MV-4-11 (cell line): ENCODE measurements around the gene RNASEH2A.
"Not testable (repeated sequence)": the region's sequence is repeated elsewhere in the genome, so short reads cannot be mapped to it uniquely, and the experiment has no call there.

Experiments
- DNase-seq: peaks from one replicate; lab custom pipeline; 2025; lab: John Stamatoyannopoulos, UW

RNASEH2A gene

DNA sequence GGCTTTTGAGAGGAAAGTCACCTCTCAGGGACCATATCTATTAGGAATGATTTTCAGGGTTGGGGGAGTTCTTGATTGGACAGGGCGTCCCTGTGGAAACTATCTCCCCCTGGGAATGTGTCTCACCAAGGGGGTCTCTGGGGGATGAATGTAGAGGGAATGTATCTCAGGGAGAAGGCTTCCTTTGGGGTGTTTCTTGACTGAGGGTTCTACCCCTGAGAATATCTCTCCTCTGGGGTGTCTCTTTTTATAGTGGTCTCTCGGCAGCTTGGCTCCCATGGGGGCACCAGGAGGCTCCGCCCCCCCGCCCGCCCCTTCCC is 27.0 kb downstream of the RNASEH2A start:
- DNase-seq: no peak

DNA sequence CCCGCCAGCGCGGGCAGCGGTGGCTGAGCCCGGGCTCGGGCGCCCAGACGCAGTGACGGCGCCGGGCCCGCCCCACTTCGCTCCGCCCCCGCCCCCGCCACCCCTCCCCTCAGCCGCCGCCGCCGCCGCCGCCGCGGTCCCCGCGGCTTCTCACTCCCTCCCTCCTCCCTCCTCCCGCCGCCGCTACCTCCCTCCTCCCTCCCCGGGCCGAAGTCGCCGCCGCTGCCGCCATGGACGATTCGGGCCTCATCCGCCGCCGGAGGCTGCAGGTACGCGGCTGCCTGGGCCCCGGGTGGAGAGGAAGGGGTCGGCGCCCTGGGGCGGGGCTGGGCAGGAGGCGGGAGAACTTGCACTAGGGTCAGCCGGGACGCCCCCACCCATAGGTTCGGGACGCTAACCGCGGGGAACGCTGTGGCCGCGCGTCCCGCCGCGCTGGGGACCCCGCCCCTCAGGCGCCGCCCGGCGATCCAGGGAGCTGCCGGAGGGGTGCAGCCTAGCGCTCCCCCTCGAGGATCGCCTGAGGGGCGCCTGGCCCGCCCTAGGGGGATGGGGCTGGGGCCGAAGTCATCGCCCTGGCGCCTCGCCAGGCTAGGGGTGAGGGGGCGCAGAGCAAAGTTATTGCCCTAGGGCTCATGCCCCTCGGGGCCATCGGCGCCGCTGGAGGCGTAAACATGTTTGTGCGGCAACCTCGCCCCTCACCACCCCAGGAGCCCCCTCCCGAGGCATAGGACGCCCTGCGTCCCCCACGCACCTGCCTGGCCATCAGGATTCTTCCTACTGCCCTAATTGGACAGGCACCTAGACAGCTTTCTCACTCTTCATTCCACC is 27.6 kb downstream of the RNASEH2A start:
- DNase-seq: no peak

- no peak for DNase-seq
Measured at GRCh38 chr19:12834566-12834943, 28.2 kb downstream of the RNASEH2A start, which contains the start of gene RTBDN. Gene RTBDN, minus strand, starts transcription at chr19:12834579. Its CDS starts 4,600 bp downstream, at chr19:12829979.

DNA sequence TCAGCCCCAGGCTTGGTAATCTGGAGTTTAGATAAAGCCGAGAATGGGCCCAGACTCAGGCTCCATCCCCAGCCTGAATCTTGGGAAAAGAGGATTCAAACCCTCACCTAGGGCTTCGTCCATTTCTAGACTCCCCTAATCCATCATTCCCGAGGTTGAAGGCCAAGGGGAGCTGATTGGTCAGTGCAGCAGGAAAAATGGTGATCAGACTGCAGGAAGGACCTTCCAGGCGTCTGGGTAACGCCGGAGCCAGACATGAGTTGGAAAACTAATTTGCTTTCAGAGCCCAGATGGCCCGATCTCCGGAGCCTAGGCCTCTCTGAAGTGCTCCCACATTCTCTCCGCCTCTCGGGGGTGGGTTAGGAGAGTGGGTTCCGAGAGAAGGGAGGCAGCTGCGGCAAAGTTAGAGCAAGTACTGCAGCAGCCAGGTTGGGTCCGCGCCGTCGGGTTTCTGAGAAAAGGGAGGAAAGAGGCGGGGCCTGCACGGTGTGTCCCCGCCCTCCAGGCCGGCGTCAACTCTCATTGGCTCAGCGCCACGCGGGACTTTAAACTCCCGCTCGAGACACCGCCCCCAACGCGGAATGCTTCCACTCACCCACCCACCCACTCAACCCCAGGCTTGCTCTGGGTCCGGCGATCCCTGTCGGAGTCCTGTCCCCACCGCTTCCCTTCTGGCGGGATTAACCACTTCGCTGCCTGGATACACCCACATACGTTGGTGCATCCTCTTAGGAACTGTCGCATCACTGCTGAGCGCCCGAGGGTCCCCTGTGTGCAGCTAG is 28.8 kb downstream of the RNASEH2A start:
- DNase-seq: no peak

GRCh38 chr19:12836529-12836863 is 30.1 kb downstream of the RNASEH2A start:
- DNase-seq: no peak

DNA sequence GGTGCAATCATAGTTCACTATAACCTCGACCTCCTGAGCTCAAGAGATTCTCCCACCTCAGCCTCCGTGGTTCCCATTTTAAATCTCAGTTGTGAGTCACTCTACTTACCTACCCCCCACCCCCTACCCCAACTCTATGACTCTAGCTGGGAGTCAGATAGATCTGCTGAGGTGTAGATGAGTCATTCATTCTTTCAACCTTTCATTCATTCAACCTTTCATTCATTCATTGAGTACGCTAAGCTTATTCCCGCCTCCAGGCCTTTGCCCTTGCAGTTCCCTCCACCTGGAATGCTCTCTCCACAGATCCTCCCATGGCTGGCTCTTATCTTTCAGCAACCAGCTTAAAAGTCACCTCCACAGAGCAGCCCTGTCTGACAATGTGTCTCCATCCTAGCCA is 30.8 kb downstream of the RNASEH2A start:
- no peak for DNase-seq

- peak; percentile 31 for DNase-seq
Measured at GRCh38 chr19:12838182-12838885, 31.9 kb downstream of the RNASEH2A start, which contains the start of gene MAST1. Gene MAST1, plus strand, starts transcription at chr19:12838515. Its CDS starts 58 bp downstream, at chr19:12838573.

GRCh38 chr19:12838886-12839756 is 32.7 kb downstream of the RNASEH2A start:
- DNase-seq: no peak

DNA sequence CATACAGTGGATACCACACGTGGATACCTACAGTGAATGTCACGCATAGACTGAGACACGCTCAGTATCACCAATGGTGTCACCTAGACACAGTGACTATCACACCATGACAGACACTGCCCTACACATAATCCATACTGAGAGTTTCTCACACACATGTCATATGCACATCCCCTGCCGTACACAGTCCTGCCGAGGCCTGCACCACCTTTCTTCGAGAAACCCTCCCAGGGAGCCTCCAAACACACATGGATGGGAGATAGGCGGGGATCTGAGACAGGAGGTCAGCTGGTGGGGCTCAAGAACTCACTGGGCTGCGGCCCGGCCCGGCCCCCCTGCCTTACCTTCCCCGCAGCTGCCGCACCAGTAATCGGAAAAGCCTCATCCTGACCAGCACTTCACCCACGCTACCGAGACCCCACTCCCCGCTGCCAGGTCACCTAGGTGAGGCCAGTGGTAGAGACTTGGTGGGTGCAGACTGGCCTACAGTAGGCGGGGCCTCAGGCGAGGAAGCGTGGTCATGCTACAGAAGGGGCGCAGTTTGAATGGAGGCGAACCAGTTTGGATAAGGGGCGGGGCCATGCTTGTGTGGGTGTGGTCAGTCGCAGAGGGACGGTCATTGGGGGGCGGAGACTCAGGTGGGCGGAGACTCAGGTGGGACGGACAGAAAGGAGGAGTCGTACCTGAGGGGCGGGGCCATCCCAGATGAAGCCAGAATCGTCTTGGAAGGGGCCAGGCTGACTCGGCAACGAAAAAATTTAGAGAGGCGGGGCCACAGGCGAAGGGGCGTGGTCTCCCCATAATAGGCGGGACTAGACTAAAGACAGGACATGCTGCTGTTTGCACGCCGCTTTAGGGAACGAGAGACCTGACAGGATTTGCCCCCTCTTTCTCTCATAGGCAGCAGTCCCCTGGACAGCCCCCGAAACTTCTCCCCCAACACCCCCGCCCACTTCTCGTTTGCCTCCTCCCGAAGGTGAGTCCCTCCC is 34.0 kb downstream of the RNASEH2A start:
- DNase-seq: peak; percentile 23

DNA sequence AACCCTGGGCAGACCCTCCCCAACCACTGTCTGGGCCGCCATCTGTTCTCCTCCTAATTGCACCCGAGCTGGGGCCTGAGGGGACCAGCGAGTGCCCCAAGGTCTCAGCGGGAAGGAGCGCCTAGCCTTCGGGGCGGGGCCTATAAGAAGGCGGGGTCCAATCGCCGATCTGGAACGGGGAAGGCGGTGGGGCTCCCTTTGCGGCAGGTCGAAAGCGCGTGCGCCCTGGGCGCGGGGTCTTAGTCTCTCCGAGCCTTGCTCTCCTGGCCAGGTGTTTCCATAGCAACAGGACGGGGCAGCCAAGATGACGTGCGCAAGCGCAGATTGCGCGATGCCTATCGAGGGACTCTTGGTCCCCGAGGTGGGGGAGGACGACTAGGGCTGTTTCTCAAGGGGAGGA is 34.7 kb downstream of the RNASEH2A start:
- DNase-seq: no peak

GRCh38 chr19:12842511-12842910 is 36.1 kb downstream of the RNASEH2A start:
- no peak for DNase-seq

- DNase-seq: no peak
Measured at GRCh38 chr19:12843328-12843727, 36.9 kb downstream of the RNASEH2A start.

- no peak for DNase-seq
Measured at GRCh38 chr19:12843999-12844732, 37.8 kb downstream of the RNASEH2A start.

DNA sequence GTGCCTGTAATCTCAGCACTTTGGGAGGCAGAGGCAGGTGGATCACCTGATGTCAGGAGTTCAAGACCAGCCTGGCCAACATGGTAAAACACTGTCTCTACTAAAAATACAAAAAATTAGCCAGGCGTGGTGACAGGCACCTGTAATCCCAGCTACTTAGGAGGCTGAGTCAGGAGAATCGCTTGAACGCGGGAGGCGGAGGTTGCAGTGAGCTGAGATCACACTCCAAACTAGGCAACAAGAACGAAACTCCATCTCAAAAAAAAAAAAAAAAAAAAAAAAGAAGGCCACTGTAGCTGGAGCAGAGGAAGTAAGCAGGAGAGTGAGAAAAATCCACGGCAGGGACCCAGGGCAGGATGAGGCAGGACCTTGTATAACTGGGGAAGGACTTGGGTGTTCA is 40.2 kb downstream of the RNASEH2A start:
- DNase-seq: not testable (repeated sequence)

- DNase-seq: peak; percentile 65
Measured at GRCh38 chr19:12847159-12848139, 41.1 kb downstream of the RNASEH2A start.

DNA sequence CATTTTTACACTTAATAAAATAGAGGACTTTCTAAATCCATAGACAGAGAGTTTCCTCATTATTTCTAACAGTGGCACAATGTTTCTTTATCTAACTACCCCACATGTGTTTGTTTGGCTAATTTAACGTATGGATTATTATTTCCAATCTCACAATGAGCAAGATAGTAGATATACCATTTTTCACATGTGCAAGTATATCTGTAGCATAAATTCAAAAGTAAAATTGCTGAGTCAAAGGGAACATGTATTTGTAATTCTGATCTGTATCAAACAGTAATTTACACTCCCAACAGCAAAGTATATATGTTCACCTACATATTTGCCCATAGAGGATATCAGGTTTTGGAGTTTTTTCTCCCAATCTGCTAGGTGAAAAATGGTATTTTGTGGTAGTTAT is 50.3 kb downstream of the RNASEH2A start:
- no peak for DNase-seq

GRCh38 chr19:12858041-12858928 is 51.9 kb downstream of the RNASEH2A start:
- DNase-seq: no peak
